ENCODE data around the gene CHURC1. TPM values are rescaled to one million over a fixed set of nuclear protein-coding genes. Genes with fewer than 3 reads are reported as not detected.

The CHURC1 gene
- total and polyA plus RNA-seq, 2 of the 13 experiments (the other 11 are each of a cell fraction or from before 2014, with no cell fraction given): 41.1 to 74.4 TPM

DNA sequence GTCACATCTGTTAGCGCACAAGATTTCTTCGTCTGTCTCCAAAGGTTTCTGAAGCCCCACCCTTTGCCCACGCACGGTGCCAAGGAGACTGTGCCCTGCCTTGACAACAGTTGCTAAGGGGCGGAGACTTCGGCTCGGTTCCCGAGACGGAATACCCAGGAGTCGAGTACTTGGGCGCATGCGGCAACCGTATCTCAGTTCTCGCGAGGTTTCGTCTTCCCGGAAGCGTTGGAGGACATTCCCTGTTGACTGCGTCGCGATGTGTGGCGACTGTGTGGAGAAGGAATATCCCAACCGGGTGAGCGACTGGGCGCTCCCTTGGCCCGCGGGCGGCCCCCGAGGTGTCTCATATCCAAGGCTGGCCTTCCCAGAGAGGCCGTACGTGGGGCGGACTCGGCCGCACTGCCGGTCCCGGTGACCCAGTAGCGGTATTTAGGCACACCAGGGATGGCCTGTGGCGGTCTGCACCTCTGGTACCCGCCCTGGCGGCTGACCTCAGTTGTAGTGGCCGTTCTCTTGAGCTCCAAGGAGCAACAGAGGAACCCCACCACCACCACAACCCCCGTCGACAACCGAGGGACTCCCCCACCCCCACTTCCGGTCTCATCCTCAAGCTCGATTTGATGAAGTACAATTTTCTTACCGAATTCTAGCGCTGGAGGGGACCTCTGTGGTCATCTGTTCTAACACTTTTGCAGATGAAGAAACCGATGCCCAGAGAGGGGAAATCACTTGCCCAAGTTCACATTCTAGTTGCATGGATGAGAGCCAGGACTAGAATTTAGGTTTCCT is at the start of gene CHURC1 (continued):
- TF ChIP-seq KDM2A (CRISPR knock-in tag; IDR thresholded peaks at IDR 0.05; ENCODE audit: borderline replicate concordance, low read depth) (peak; percentile 88), U2AF2 (IDR thresholded peaks at IDR 0.05; ENCODE audit: low read depth, low read length) (no peak), ZFY (CRISPR knock-in tag; IDR thresholded peaks at IDR 0.05) (peak; percentile 84), AHDC1 (CRISPR knock-in tag; IDR thresholded peaks at IDR 0.05; ENCODE audit: borderline replicate concordance) (no peak), GFI1 (CRISPR knock-in tag; IDR thresholded peaks at IDR 0.05; ENCODE audit: borderline replicate concordance) (no peak), ZNF709 (CRISPR knock-in tag; IDR thresholded peaks at IDR 0.05) (0 out of 2 replicates have a peak, but pooled peaks have one; percentile 30), KDM3A (CRISPR knock-in tag; IDR thresholded peaks at IDR 0.05; ENCODE audit: low read depth) (0 out of 2 replicates have a peak, but pooled peaks have one; percentile 58), KIAA2018 (CRISPR knock-in tag; IDR thresholded peaks at IDR 0.05; ENCODE audit: borderline replicate concordance) (no peak), YEATS4 (CRISPR knock-in tag; IDR thresholded peaks at IDR 0.05; ENCODE audit: borderline replicate concordance) (peak; percentile 79; the same call in 1 of the 2 replicates), NR1H2 (CRISPR knock-in tag; IDR thresholded peaks at IDR 0.05; ENCODE audit: borderline replicate concordance, low read depth) (no peak), ZNF431 (CRISPR knock-in tag; IDR thresholded peaks at IDR 0.05; ENCODE audit: borderline replicate concordance, low read depth) (no peak), ZNF160 (CRISPR knock-in tag; IDR thresholded peaks at IDR 0.05) (0 out of 2 replicates have a peak, but pooled peaks have one; percentile 43), ZNF136 (CRISPR knock-in tag; IDR thresholded peaks at IDR 0.05; ENCODE audit: low read depth) (0 out of 2 replicates have a peak, but pooled peaks have one; percentile 44), SNRNP70 (IDR thresholded peaks at IDR 0.05; ENCODE audit: low read depth, low read length) (no peak)
